Mononuclear cell (primary cell): Measurements from ENCODE around the gene ZNF333. TPM values are rescaled to one million over a fixed set of nuclear protein-coding genes. Genes with fewer than 3 reads are reported as not detected.
A peak's percentile ranks its signal among the peaks of the same experiment; 100 is the strongest.
"Not testable (repeated sequence)": the region's sequence is repeated elsewhere in the genome, so short reads cannot be mapped to it uniquely, and the experiment has no call there.

Source experiments
- H3K27me3 ChIP-seq: 2 replicates; pipeline ENCODE4 v1.6.0; 2011; ENCODE audit warnings: low read length, control low read depth; ENCODE audit not compliant: insufficient read depth
- H3K4me1 ChIP-seq: 2 replicates; pipeline ENCODE4 v1.5.1; 2011; ENCODE audit warnings: mild to moderate bottlenecking, low read length, control low read depth; ENCODE audit not compliant: insufficient read depth
- H3K4me3 ChIP-seq: 2 replicates; pipeline ENCODE4 v1.5.1; 2011; ENCODE audit warnings: mild to moderate bottlenecking, low read length, moderate library complexity
- H3K9me3 ChIP-seq: 2 replicates; pipeline ENCODE4 v1.5.1; 2011; ENCODE audit warnings: low read depth, mild to moderate bottlenecking, control low read depth, low read length
- total RNA-seq: library from RNA; depleted of rRNA; stranded (reverse); fragments of >200 nt; gene quantifications from one replicate; pipeline ENCODE4 v1.2.3, GENCODE V29; 2012

The ZNF333 gene
- total RNA-seq, 1 donor: 10.7 TPM

DNA sequence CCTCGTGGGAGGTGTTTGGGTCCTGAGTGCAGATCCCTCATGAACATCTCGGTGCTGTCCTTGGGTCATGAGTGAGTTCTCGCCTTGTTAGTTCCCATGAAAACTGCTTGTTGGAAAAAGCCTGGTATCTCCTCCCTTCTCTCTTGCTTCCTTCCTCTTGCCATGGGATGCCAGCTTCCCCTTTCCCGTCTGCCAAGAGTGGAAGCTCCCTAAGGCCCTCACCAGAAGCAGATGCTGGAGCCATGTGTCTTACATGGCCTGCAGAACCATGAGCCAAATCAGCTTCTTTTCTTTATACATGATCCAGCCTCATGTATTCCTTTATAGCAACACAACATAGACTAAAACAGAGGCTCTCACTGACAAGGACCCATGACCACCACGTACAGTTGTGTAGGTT is 80.3 kb downstream of the ZNF333 start:
- Histone ChIP-seq H3K27me3 (no peaks in the 10 kb centered on the region), H3K9me3 (no peaks in the 10 kb centered on the region), H3K4me3 (no peak overlapping the region), H3K4me1 (peaks cover 2% of the 10 kb centered on the region)

- Histone ChIP-seq H3K27me3 (no peaks in the 10 kb centered on the region), H3K4me3 (no peak overlapping the region), H3K9me3 (no peaks in the 10 kb centered on the region), H3K4me1 (peaks cover 13% of the 10 kb centered on the region)
These were observed 81.3 kb downstream of the ZNF333 start for GRCh38 chr19:14770944-14771839.

DNA sequence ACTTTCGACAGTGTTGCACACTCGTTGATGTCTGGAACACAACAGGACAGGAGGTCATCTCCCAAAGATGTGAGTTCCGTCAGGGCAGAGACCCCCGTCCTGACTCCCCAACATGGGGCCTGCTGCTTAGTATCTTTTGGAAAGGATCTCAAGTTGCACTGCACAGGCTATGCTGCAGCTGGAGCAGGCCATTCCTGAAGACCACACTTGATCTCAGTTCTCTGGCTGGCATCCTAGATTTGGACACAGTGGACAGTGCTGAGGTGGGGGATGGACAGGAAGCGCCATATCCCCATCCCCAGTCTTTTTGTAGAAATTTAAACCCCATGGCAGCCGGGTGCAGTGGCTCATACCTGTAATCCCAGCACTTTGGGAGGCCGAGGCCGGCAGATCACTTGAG is 82.6 kb downstream of the ZNF333 start:
- Histone ChIP-seq H3K4me3 (no peak overlapping the region), H3K4me1 (peaks cover 21% of the 10 kb centered on the region), H3K27me3 (no peaks in the 10 kb centered on the region), H3K9me3 (no peaks in the 10 kb centered on the region)

DNA sequence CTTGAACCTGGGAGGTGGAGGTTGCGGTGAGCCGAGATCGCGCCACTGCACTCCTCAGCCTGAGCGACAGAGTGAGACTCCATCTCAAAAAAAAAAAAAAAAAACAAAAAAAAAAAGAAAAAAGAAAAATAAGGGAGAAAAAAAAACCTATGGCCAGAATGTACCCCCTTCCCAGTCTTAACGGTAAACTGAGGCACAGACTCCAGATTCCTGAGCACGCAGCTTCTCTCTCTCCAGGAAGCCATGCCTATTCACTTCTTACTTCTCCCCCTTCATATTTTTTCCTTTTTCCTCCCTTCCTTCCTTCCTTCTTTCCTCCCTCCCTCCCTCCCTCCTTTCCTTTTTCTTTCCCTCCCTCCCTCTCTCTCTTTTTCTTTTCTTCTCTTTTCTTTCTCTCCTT is 83.1 kb downstream of the ZNF333 start:
- H3K27me3 ChIP-seq: no peaks in the 10 kb centered on the region
- no peak overlapping the region for H3K4me3 ChIP-seq
- H3K4me1 ChIP-seq: peaks cover 21% of the 10 kb centered on the region
- H3K9me3 ChIP-seq: no peaks in the 10 kb centered on the region

GRCh38 chr19:14773722-14774121 is 83.9 kb downstream of the ZNF333 start:
- H3K27me3 ChIP-seq, H3K9me3 ChIP-seq, H3K4me3 ChIP-seq: not testable (repeated sequence)
- peaks cover 21% of the 10 kb centered on the region for H3K4me1 ChIP-seq

DNA sequence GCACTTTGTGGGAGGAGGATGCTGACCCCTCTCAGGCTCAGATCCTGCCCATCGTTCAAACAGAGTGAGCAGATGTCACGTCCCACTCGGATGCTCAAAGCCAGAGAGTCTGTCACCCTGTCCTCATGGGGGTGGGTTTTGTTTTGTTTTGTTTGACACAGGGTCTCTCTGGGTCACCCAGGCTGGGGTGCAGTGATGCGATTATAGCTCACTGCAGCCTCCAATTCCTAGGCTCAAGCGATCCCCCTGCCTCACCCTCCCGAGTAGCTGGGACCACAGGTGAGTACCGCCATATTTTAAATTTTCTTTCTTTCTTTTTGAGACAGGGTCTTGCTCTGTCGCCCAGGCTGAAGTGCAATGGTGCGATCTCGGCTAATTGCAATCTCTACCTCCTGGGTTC is 84.5 kb downstream of the ZNF333 start:
- H3K9me3 ChIP-seq: no peaks in the 10 kb centered on the region
- no peak overlapping the region for H3K4me3 ChIP-seq
- no peaks in the 10 kb centered on the region for H3K27me3 ChIP-seq
- peaks cover 26% of the 10 kb centered on the region for H3K4me1 ChIP-seq

GRCh38 chr19:14775326-14775725 is 85.5 kb downstream of the ZNF333 start:
- peaks cover 26% of the 10 kb centered on the region for H3K4me1 ChIP-seq
- not testable (repeated sequence) for H3K9me3 ChIP-seq, H3K27me3 ChIP-seq
- peak overlapping the region; percentile 66 for H3K4me3 ChIP-seq

DNA sequence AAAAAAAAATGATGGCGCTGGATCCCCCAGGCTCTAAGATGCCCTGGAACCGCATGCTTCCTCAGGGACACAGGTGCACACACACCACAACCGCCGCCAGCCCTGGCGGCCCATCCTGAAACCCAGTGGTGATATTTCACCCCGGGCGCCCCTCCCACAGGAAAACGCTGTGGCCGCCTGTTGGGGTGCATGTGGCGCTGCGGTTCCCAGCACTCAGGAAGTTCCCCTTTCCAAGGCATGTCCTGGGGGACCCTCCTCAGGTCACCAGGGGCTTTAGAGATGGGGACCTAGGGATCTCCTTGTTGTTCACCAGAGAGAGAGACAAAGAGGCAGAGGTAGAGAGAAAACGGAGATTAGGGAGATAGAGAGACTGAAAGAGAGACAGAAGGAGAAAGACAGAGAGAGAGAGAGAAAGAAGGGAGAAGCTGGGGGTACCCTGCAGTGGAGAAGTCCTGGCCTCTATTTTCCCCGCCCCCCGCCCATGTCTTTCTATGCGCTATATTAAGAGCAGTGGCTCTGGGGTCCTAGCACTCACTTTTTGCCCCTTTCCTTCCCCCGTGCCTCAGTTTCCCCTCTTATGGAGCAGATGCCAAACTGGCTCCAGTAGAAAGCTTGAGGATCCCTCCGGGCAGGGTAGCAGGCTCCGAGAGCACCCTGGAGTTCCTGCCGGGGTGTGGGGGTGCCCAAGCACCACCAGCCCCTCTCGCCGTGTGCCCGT is 86.2 kb downstream of the ZNF333 start:
- no peaks in the 10 kb centered on the region for H3K27me3 ChIP-seq
- no peaks in the 10 kb centered on the region for H3K9me3 ChIP-seq
- peaks cover 26% of the 10 kb centered on the region for H3K4me1 ChIP-seq
- peak overlapping the region; percentile 66 for H3K4me3 ChIP-seq

- H3K9me3 ChIP-seq, H3K4me3 ChIP-seq, H3K27me3 ChIP-seq: not testable (repeated sequence)
- H3K4me1 ChIP-seq: peaks cover 31% of the 10 kb centered on the region
These were observed 87.8 kb downstream of the ZNF333 start for GRCh38 chr19:14777645-14778044.

DNA sequence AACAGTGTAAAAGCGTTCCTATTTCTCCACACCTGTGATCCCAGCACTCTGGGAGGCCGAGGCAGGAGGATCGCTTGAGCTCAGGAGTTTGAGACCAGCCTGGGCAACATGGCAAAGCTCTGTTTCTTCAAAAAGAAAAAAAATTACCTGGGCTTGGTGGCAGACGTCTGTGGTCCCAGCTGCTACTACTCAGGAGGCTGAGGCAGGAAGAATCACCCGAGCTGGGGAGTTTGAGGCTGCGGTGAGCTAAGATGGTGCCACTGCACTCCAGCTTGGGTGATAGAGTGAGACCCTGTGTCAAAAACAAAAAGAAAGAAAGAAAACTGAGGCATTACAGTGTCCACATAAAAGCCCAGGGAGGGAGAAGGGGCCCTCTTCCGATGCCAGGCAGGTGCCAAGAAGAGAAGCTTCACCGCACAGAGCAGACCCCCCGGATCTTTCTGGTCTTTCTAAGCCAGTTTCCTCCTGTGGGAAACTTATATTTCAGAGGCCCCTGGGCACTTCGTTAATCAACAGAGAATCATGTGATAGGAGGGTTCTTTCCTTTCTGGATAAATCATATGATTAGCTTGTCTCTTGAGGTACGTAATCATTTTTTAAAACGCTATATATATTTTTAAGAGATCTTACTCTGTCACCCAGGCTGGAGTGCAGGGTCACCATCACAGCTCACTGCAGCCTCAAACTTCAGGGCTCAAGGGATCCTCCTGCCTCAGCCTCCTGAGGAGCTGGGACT is 88.4 kb downstream of the ZNF333 start, which contains the start of gene ADGRE2:
TSS of gene ADGRE2 (minus strand) at position 451 of the 736 bp plus-strand sequence. CDS start 1,804 bp downstream, outside the sequence.
- H3K27me3 ChIP-seq, H3K4me3 ChIP-seq, H3K9me3 ChIP-seq: not testable (repeated sequence)
- peaks cover 38% of the 10 kb centered on the region for H3K4me1 ChIP-seq

DNA sequence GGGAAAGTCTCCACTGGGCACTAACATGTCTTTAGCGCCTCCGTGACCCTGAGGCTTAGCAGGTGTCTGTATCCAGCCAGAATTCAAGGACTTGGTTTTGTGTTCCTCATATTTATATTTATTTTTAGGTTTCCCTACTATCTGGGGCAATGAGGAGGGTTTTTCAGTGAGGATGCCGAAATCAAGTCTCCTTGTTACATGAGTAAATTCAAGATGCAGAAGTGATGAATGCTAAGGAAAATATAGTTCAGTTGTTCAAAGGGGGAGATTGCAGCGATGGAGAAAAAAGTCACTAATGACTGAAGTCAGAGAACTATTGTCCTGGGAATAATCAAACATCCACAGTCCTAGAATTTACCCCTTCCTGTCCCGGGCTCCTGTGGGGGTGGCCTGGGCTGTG is 89.3 kb downstream of the ZNF333 start:
- Histone ChIP-seq H3K27me3 (no peaks in the 10 kb centered on the region), H3K4me1 (peaks cover 44% of the 10 kb centered on the region), H3K4me3 (no peak overlapping the region), H3K9me3 (no peaks in the 10 kb centered on the region)

DNA sequence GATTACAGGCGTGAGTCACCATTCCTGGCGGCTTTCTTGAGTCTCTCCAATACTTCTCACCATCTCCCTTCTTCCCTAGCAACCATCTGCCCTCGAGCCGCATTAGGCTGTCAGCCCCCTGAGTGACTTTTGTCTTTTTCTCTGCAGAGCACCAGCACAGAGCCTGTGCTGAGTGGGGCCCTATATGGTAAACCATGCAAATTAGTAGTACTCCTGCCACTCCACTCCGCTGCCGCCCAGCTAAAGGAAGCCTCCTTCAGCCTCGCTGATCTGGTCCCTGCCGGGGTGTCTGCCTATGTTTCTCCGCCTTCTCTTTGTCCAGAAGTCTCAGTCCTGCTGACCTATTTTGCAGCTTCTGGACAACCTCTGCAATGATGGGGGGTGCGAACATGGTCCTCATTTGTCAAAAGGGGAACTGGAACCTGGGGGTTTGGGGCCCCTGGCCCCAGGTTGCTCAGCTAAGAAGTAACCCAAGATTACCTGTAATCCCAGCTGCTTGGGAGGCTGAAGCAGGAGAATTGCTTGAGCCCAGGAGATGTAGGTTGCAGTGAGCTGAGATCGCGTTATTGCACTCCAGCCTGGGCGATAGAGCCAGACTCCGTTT is 90.9 kb downstream of the ZNF333 start:
- H3K9me3 ChIP-seq, H3K27me3 ChIP-seq, H3K4me3 ChIP-seq: not testable (repeated sequence)
- H3K4me1 ChIP-seq: peaks cover 50% of the 10 kb centered on the region

- H3K27me3 ChIP-seq, H3K4me3 ChIP-seq, H3K9me3 ChIP-seq: not testable (repeated sequence)
- peaks cover 52% of the 10 kb centered on the region for H3K4me1 ChIP-seq
These were observed 92.1 kb downstream of the ZNF333 start for GRCh38 chr19:14781713-14782536.
